Measurements from ENCODE around the gene CBLL1.

DNA sequence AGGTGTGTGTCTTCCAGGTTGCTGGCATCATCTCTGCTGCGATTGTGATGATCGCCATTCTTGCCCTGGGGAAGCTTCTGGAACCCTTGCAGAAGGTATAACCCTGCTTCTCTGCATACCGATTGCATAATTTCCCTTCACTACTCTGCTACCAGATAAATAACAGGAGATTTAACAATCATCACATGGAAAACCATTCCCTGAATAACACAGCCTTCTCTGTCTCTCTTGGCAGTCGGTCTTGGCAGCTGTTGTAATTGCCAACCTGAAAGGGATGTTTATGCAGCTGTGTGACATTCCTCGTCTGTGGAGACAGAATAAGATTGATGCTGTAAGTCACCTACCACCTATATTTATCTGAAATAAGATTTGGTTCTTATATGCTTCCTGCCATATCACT lies 49.6 kb upstream of the CBLL1 start:
- no peak for TF ChIP-seq SUZ12 (IDR thresholded peaks at IDR 0.05; ENCODE audit: extremely low read depth, insufficient read depth, insufficient read length)
- no peak for TF ChIP-seq YY1 (IDR thresholded peaks at IDR 0.05; ENCODE audit: insufficient read depth, insufficient read length)

All from NT2/D1 (cell line).